NCI-H748 (cell line): ENCODE results near the gene SF3A2.

ENCODE experiments used
- DNase-seq: peaks from one replicate; lab custom pipeline; 2025; ENCODE audit not compliant: unreplicated experiment; lab: John Stamatoyannopoulos, UW

Gene SF3A2

DNA sequence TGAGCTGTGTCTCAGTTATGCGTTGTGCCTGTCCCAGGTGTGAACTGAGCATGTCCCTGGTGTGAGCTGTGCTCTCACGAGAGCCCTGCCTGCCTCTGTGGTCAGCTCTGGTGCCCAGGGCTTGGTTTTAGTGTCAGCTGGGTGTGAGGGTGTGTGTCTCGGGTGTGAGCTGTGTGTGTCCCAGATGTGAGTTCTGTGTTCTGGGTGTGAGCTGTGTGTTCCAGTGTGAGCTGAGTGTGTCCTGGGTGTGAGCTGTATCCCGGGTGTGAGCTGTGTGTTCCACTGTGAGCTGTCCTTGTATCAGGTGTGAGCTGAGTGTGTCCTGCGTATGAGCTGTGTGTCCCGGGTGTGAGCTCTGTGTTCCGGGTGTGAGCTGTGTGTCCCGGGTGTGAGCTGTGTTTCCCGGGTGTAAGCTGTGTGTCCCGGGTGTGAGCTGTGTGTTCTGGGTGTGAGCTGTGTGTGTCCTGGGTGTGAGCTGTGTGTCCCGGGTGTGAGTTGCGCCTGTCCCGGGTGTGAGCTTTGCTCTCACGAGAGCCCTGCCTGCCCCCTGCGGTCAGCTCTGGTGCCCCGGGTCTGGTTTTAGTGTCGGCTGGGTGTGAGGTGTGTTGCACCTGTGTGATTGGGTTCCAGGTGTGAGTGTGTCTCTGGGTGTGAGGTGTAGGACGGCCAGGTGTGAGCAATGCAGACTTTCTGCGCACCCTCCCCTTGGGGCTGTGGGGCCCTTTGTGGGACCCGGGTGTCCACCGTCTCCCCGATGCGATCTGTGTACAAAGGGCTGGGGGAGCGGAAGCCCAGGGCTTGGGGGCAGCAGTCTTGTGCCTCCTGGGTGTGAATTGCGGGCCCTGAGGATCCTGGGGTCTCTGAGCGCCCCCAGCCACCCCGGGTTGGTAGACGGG is 52.4 kb downstream of the SF3A2 start:
- no peak for DNase-seq

DNA sequence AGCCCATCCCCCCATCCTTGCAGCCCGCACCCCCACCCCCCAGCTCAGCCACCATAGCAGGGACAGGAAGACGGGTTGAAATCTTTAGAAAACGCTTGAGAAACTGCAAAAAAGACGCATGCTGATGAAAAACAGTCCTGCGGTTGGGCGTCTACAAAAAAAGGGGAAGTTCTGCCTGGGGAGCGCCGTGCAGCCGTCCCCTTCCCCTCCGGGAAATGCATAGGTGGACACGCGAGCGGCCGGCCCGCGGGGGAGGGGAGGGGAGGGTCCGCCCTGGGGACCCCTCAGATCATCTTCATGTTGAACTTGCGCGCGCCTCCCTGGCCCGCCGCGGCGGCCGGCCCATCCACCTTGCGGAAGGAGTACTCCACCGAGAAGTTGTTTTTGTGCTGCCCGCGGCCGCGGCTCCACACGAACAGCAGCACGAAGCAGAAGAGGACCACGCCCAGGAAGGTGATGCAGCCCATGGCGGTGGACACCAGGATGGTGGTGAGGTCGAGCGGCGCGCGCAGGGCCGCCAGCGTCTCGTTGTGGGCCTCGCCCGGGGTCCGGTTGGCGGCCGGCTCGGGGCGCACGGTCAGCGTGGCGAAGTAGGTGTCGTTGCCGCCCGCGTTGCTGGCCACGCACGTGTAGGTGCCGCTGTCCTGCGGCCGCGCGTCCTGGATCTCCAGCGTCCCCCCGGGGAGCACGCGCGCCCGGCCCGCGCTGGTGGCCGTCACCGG is 53.3 kb downstream of the SF3A2 start:
- DNase-seq, result peak; percentile 60

DNA sequence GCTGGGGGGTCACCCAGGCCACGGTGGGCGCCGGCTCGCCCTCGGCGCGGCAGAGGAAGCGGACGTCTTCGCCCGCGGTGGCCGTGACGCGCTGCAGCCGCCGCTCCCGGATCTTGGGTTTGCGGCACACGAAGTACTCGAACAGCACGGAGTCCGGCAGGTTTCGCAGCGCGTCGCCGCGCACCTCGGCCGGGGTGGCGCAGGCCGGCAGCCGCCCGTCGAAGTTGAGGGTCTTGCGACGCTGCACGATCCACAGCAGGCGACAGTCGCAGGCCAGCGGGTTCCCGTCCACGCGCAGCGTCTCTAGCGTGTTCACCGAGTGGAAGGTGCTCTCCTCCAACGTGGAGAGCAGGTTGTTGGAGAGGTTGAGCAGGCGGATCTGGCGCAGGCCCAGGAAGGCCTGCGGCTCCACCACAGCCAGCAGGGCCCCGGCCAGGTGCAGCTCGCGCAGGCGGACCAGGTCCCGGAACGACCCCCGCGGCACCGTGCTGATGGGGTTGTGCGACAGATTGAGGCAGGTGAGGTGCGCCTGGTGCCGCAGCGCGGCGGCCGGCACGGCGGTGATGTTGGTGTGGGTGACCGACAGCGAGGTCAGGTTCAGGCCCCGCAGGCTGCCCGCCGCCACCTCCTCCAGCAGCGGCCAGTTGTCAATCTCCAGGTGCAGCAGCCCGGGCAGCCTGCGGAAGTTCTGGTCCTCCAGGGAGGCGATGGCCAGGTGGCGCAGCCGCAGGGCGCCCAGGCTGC is 54.0 kb downstream of the SF3A2 start:
- peak; percentile 66 for DNase-seq

DNA sequence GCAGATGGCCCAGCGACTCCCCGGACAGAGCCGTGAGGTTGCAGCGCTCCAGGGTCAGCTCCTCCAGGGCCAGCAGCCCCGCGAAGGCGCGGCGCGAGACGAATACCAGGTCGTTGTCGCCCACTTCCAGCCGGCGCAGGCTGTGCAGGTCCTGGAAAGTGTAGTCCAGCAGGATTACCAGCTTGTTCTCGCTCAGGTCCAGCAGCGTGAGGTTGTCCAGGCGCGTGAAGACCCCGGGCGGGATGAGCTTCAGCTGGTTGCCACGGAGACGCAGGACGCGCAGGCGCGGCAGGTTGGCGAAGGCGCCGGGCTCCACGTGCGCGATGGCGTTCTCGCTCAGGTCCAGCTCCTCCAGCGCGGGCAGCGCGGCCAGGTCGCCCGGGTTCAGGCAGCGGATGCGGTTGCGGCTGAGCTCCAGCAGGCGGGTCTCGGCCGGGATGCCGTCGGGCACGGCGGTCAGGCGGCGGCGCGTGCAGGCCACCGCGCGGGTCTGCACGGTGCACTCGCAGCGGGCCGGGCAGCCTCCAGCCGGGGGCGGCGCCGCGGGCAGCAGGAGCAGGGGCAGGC is 54.6 kb downstream of the SF3A2 start:
- peak; percentile 75 for DNase-seq

DNA sequence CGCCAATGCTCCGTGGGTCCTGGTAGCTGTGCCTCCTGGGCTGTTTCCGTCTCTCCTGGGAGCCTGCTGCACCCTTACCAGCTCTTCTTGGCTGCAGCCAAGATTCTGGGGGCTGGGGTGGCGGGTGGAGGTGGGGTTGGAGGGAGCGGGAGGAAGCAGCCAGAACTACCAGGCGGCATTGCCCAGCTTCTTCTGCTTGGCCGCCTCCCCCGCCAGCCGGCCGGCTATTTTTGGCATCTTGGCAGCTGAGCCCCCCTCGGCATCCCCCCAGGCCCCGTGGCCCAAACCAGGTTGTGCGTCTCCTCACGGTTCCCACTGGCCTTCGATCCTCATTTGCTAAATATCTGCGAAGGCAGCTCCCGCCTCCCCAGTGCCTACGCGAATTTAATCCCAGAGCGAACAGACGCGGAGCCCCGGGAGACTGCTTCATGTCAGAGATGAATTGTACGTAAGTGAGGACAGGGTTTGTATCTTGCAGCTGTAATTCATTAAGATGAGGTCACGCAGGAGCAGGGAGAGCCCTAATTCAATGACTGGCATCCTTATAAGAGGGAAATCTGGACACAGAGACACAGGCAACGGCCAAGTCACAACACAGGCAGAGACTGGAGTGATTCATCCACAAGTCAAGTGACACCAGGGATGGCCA is 58.2 kb downstream of the SF3A2 start:
- no peak for DNase-seq

DNA sequence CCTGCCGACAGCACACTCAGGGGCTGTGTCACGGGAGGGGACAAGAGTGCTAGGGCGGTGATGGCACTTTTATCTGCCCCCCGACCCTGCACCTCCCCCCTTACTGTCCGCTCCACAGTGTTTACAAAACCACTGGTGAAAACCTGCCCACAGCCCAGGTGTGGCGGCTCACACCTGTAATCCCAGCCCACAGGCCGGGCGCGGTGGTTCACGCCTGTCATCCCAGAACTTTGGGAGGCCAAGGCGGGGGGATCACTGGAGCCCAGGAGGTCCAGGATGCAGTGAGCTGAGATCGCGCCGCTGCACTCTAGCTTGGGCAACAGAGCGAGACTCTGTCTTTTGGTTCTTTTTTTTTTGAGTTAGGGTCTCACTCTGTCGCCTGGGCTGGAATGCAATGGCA is 59.5 kb downstream of the SF3A2 start:
- DNase-seq, result no peak
